ENCODE results near the gene NCAM1.

Gene NCAM1

GRCh38 chr11:112932593-112932992 is 28.6 kb upstream of the NCAM1 start:
- CTCF ChIA-PET = interaction anchor here (1.1 kb wide), 1 partner anchor 13 kb away, joined by 5 read pairs; no protein-coding TSS in a partner anchor
- POLR2A ChIA-PET = no interaction called here
- no peak for TF ChIP-seq CTCF (IDR thresholded peaks at IDR 0.05; ENCODE audit: control extremely low read depth, extremely low read depth, low read depth, missing control alignments)
- DNase-seq (ENCODE audit: extremely low spot score) = no peak

- no peak for TF ChIP-seq CTCF (IDR thresholded peaks at IDR 0.05; ENCODE audit: control extremely low read depth, extremely low read depth, low read depth, missing control alignments)
- DNase-seq (ENCODE audit: extremely low spot score) = no peak
- ChIA-PET CTCF (no interaction called here), POLR2A (no interaction called here)
Observed at GRCh38 chr11:112933970-112934369, 27.2 kb upstream of the NCAM1 start.

- TF ChIP-seq CTCF (IDR thresholded peaks at IDR 0.05; ENCODE audit: control extremely low read depth, extremely low read depth, low read depth, missing control alignments) = no peak
- CTCF ChIA-PET = interaction anchor here (0.7 to 1.9 kb wide), 2 partner anchors 23 to 27 kb away, joined by 3 to 4 read pairs; no protein-coding TSS in a partner anchor
- POLR2A ChIA-PET = no interaction called here
- no peak for DNase-seq (ENCODE audit: extremely low spot score)
Observed at GRCh38 chr11:112941104-112941503, 20.1 kb upstream of the NCAM1 start.

GRCh38 chr11:112942966-112943643 is 18.1 kb upstream of the NCAM1 start:
- TF ChIP-seq CTCF (IDR thresholded peaks at IDR 0.05; ENCODE audit: control extremely low read depth, extremely low read depth, low read depth, missing control alignments) = no peak
- DNase-seq (ENCODE audit: extremely low spot score) = no peak
- POLR2A ChIA-PET = no interaction called here
- CTCF ChIA-PET = no interaction called here

GRCh38 chr11:112946866-112947265 is 14.4 kb upstream of the NCAM1 start:
- ChIA-PET POLR2A (no interaction called here), CTCF (no interaction called here)
- no peak for DNase-seq (ENCODE audit: extremely low spot score)
- TF ChIP-seq CTCF (IDR thresholded peaks at IDR 0.05; ENCODE audit: control extremely low read depth, extremely low read depth, low read depth, missing control alignments) = no peak

GRCh38 chr11:112949781-112950575 is 11.2 kb upstream of the NCAM1 start:
- no peak for TF ChIP-seq CTCF (IDR thresholded peaks at IDR 0.05; ENCODE audit: control extremely low read depth, extremely low read depth, low read depth, missing control alignments)
- CTCF ChIA-PET = interaction anchor here (1.1 kb wide), 1 partner anchor 109 kb away, joined by 3 read pairs; no protein-coding TSS in a partner anchor
- POLR2A ChIA-PET = no interaction called here
- no peak for DNase-seq (ENCODE audit: extremely low spot score)

Data from GM10248 (cell line).